SK-MEL-5 (cell line): Measurements from ENCODE around the gene ZBTB5. TPM values are rescaled to one million over a fixed set of nuclear protein-coding genes. Genes with fewer than 3 reads are reported as not detected.
"Not testable (repeated sequence)": the region's sequence is repeated elsewhere in the genome, so short reads cannot be mapped to it uniquely, and the experiment has no call there.

Experiments
- DNase-seq: peaks from one replicate; pipeline ENCODE4 v3.0.0-alpha.2; 2016; ENCODE audit warnings: low read depth, low spot score
- in situ Hi-C: cut with HindIII; loops from 2 replicates; pipeline ENCODE4 v1.10.0; 2016; ENCODE audit warnings: low sequenced_read_pairs, high pct_unique_total_duplicates, low pct_unique_long_range_greater_than_20kb
- total RNA-seq: library from RNA; depleted of rRNA; stranded (reverse); fragments of >200 nt; shearing (Covaris generic); gene quantifications from 2 replicates; pipeline ENCODE4 v1.2.3, GENCODE V29; 2014; rRNA removed

The ZBTB5 gene
- total RNA-seq, 1 experiment from 2014 or later, result 7.5 TPM

DNA sequence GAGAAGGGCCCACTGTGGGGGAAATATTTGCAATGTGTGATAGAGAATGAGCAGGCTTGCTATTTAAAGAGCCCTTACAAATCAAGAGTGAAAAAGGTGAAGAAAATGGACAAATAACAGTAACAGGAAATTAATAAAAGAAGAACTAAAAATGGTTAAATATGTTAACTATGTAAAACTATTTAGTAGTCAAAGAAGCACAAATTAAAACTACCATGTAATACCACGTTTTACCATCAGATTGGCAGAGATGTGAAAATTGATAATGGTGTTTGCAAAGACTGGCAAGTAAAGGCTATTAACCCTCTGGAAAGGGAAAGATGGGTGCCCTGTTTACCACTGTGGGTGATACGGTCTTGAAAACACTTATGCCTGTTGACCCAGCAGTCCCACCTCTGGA lies 65.9 kb downstream of the ZBTB5 start:
- in situ Hi-C loops, result no loop called here
- DNase-seq, result no peak

DNA sequence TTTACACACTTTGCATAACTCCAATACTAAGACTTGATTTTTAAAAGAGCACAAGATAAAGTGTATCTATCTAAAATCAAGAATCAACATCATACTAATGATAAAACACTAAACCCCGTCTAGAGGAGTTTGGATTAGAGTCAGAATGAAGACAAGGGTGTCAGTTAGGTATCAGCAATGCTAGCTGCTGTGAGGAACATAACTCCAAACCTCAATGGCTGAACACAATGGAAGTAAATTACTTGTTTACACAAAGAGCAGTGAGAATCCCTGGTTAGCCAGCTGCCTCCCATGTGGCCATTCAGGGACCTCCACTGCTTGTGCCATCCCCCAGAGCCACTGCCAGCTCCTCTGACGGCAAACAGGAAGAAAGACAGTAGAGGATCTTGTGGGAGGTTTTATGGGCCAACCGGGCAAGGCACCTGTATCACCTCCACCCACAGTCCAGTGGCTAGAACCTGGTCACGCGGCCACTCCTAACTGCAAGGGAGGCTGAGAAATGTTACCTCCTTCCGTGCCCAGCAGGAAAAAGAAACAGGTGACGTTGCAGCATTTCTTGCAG lies 66.7 kb downstream of the ZBTB5 start:
- DNase-seq, result no peak
- in situ Hi-C loops, result no loop called here

DNA sequence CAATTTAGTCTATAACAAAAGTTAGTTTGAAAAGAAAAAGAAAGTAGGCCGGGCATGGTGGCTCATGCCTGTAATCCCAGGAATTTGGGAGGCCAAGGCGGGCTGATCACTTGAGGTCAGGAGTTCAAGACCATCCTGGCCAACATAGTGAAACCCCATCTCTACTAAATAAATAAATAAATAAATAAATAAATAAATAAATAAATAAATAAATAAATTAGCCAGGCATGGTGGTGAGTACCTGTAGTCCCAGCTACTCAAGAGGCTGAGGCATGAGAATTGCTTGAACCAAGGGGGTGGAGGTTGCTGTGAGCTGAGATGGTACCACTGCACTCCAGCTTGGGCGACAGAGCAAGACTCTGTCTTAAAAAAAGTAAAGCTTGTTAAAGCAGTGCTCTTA lies 67.3 kb downstream of the ZBTB5 start:
- DNase-seq, in situ Hi-C loops: not testable (repeated sequence)

DNA sequence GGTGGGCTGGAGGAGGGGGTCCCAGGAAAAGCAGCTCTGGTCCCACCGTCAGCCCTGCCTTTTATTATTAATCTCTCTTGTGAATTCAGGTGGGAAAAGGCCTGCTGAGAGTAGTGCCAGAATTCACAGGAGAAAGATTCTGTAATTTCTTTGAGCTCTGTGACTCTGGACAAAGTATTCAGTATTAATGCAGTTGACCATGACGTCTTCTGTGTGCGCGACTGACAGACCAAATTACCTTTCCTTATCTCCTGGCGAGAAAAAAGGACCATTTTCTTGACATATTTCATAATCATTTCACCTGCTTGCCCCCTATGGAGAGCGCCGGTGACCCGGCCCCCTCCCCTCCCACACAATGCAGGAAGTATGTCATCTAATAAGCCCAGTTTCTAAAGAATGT lies 69.6 kb downstream of the ZBTB5 start:
- in situ Hi-C loops, result no loop called here
- no peak for DNase-seq

DNA sequence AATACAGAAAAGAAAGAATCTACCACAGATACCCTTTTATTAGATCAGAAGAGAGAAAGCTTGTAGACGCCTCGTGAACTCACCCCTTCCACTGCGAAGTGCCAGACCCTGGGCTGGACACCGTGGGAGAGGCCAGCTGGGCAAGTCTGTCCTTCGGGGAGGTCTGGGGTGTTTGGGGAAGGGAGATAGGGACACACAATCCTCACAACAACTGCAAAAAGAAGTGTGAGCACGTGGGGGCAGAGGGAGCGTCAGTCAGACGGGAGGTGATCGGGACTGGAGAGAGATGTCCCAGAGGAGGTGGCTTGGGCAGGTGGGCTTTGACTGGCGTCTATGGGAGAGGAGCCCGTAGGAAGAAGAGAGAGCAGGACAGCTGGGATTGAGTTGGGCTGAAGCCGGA lies 70.0 kb downstream of the ZBTB5 start:
- no peak for DNase-seq
- in situ Hi-C loops, result no loop called here

DNA sequence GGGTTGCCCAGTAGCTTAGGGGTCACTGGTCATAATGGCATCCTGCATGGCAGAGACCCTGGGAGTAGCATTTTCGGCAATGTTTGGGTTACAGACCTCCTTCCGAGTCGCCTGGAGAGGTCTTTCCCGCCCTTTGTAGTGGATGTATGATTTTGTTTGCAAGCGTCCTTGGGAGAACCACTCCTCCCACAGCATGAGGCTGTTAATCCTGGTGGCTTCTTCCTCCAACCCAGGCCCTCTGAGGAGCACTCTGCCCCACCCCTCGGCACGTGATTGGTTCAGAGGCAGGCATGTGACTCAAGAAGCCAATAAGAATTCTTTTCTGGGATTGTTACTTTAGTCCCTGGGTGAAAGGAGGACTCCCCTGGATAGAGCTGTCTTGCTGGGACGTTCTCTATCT lies 73.0 kb downstream of the ZBTB5 start:
- in situ Hi-C loops, result no loop called here

DNA sequence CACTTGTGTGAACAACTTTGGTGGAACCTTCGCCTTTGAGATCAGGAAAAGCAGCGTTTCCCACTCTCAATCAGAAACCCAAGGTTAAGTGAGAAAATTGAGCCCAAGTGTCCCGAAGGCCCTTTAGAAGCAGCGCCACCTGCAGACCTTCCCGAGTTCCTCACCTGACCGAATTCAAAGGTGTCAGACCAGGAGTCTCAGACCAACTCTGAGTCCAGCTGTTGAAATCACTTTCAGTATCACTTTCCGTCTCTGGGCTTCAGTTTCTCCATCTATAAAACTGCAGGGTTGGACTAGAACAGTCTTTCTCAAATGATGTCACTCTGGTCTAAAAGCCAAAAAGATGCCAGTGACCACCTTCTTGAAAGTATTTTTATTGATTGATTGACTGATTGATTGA lies 74.5 kb downstream of the ZBTB5 start:
- peak; percentile 26 for DNase-seq
- in situ Hi-C loops, result no loop called here

More for the DNA sequence above, 73.0 kb downstream of the ZBTB5 start:
- DNase-seq, result peak; percentile 7

Other genes starting within 250 kb of the ZBTB5 start
- 139 and 142 TPM in 2 replicates for gene GRHPR, start 42.8 kb downstream of the ZBTB5 start, total RNA-seq
- 44.0 and 51.3 TPM in 2 replicates for gene POLR1E, start 20.5 kb upstream of the ZBTB5 start, total RNA-seq
- gene FBXO10, start 110.9 kb upstream of the ZBTB5 start, total RNA-seq, result 12.9 and 20.2 TPM in 2 replicates
- 290 and 302 TPM in 2 replicates for gene TOMM5, start 127.1 kb upstream of the ZBTB5 start, total RNA-seq
- gene FRMPD1, start 185.5 kb upstream of the ZBTB5 start, total RNA-seq, result 0.11 TPM in 1 of 2 replicates, not detected in the other